Gastroesophageal sphincter (tissue), 4 donors: Measurements from ENCODE around the gene C6orf120. TPM values are rescaled to one million over a fixed set of nuclear protein-coding genes. Genes with fewer than 3 reads are reported as not detected.

Experiments
- ATAC-seq: fragments of 150-250 bp; one replicate; pipeline ENCODE4 v1.9.1; 2016; ENCODE audit warnings: mild to moderate bottlenecking, moderate library complexity
- H3K27ac ChIP-seq, 4 donors: fragments of 200-600 bp; sonication (generic) in 3 of 4; 1 replicate in 3 of 4; 2 replicates in 1 of 4; pipeline ENCODE4 v1.5.1; 2016 to 2019
- H3K27me3 ChIP-seq: fragments of 200-600 bp; sonication (generic); one replicate; pipeline ENCODE4 v1.5.1; 2019
- H3K36me3 ChIP-seq, 2 donors: fragments of 200-600 bp; sonication (generic); one replicate each; pipeline ENCODE4 v1.5.1; 2019; ENCODE audit warnings: control low read depth in 1 of 2
- H3K4me1 ChIP-seq, 3 donors: fragments of 200-600 bp; sonication (generic); 1 replicate in 2 of 3; 2 replicates in 1 of 3; pipeline ENCODE4 v1.5.1; 2016 to 2019; ENCODE audit warnings: control low read depth in 2 of 3
- H3K4me3 ChIP-seq, 2 donors: fragments of 200-600 bp; sonication (generic); one replicate each; pipeline ENCODE4 v1.5.1; 2019; ENCODE audit warnings: mild to moderate bottlenecking in 1 of 2, moderate library complexity in 1 of 2
- H3K9me3 ChIP-seq, 3 donors: fragments of 200-600 bp; sonication (generic); one replicate each; pipeline ENCODE4 v1.5.1; 2017 to 2019; ENCODE audit warnings: control low read depth in 2 of 3
- EP300 ChIP-seq: sonication (generic); formaldehyde crosslinking; IDR thresholded peaks from one replicate; pipeline ENCODE4 v1.6.1; 2017; ENCODE audit warnings: antibody characterized with exemption, mild to moderate bottlenecking
- POLR2A ChIP-seq, 2 donors: fragments of 450-650 bp; IDR thresholded peaks; one replicate each; pipeline ENCODE4 v1.6.1; 2017; ENCODE audit warnings: antibody characterized with exemption in 2 of 2, mild to moderate bottlenecking in 2 of 2, moderate library complexity in 1 of 2
- POLR2AphosphoS5 ChIP-seq: sonication (generic); formaldehyde crosslinking; IDR thresholded peaks from one replicate; pipeline ENCODE4 v1.6.1; 2017; ENCODE audit warnings: antibody characterized with exemption
- WGBS, 2 donors: methylation state at CpG; one replicate each; pipeline ENCODE4 v1.1.5; 2018; ENCODE audit warnings: low coverage in 1 of 2; 5-methylcytosine and 5-hydroxymethylcytosine counted together
- total RNA-seq, 4 donors: library from RNA; depleted of rRNA; stranded (reverse); fragments of >200 nt; gene quantifications; one replicate each; pipeline ENCODE4 v1.1.0, GENCODE V29; 2016
- TF ChIP-seq, protein P1 (sequence below), 4 experiments: fragments of 200-600 bp in 2 of 4; fragments of 450-650 bp in 2 of 4; sonication (generic) in 1 of 4; IDR thresholded peaks; one replicate each; pipeline ENCODE4 v1.5.1; 2017 to 2019; ENCODE audit warnings: antibody characterized with exemption in 4 of 4, mild to moderate bottlenecking in 2 of 4, moderate library complexity in 2 of 4

C6orf120 gene
- total RNA-seq, 4 donors from 2014 or later = 31.9 to 38.8 (median 35.4) TPM

DNA sequence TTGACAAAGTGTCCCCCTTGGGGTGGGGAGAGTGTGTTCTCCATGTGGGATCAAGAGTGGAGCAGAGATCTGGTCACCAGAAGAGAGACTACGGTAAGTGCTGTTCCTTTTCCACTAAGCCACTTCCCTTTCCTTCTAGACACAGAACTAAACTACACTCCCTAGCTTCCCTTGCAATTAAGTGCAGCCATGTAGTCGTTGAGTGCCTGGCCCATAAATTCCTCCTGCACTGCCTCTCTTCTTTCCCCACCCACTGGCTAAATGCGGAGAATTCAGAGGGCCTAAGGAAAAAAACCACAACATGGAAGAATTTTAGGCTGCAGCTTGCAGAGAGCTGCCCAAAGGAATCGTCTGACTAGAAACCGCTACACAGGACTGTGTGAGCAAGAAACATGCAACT is 1.6 kb upstream of the C6orf120 start:
- ATAC-seq = no peak

DNA sequence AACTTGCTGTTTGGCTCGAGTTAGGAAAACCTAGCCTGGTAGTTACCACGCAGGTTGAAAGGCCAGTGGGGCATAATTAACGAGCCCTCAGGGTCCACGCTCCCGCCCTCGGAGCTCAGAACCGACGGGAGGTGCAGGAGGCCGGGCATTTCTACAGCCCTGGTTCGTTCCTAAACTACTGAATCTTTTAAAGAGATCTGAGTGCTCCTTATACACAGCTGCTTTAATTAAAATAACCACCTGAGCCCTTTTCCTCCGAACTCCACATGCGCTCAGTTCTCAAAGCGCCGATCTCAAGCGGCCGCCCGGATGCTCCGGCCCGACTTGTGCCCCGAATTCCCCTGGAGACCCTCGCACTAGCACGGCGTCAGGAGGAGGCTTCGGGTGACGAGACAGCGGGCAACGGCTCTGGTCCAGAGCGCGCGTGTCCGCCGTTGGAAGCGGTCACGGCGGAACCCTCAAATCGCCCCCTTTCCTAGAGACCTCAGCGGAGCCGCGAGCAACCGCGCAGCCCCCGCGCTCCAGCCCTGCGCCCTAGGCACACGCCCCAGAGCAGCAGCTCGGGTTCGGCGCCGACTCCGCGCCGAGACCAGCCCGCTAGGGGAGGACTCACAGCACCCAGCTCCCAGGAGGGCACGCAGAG is 494 bp upstream of the C6orf120 start:
- peak; percentile 3 for ATAC-seq
- Histone ChIP-seq H3K36me3 (peaks cover 0 to 22% of the 10 kb centered on the region in 2 donors), H3K27me3 (no peaks in the 10 kb centered on the region), H3K4me1 (peaks cover 7 to 58% (median 20%) of the 10 kb centered on the region in 3 donors), H3K9me3 (no peaks in the 10 kb centered on the region), H3K27ac (peak overlapping the region; percentile 87 to 99 (median 97)), H3K4me3 (peak overlapping the region; percentile 80 to 85)
- TF ChIP-seq POLR2AphosphoS5 (no peak), EP300 (no peak), POLR2A (IDR thresholded peaks at IDR 0.05) (no peak)
- TF ChIP-seq, protein P1, sequence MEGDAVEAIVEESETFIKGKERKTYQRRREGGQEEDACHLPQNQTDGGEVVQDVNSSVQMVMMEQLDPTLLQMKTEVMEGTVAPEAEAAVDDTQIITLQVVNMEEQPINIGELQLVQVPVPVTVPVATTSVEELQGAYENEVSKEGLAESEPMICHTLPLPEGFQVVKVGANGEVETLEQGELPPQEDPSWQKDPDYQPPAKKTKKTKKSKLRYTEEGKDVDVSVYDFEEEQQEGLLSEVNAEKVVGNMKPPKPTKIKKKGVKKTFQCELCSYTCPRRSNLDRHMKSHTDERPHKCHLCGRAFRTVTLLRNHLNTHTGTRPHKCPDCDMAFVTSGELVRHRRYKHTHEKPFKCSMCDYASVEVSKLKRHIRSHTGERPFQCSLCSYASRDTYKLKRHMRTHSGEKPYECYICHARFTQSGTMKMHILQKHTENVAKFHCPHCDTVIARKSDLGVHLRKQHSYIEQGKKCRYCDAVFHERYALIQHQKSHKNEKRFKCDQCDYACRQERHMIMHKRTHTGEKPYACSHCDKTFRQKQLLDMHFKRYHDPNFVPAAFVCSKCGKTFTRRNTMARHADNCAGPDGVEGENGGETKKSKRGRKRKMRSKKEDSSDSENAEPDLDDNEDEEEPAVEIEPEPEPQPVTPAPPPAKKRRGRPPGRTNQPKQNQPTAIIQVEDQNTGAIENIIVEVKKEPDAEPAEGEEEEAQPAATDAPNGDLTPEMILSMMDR (IDR thresholded peaks at IDR 0.05) = no peak
- 0% methylated on average over 11 to 19 of the region's 54 CpGs for WGBS, 2 donors

More for the DNA sequence above, 1.6 kb upstream of the C6orf120 start:
- Histone ChIP-seq H3K9me3 (no peaks in the 10 kb centered on the region), H3K36me3 (peaks cover 0 to 16% of the 10 kb centered on the region in 2 donors), H3K4me1 (peaks cover 7 to 47% (median 20%) of the 10 kb centered on the region in 3 donors), H3K27me3 (no peaks in the 10 kb centered on the region), H3K4me3 (no peak overlapping the region), H3K27ac (no peak overlapping the region)
- 50 to 63% methylated on average over 2 to 3 of the region's 5 CpGs for WGBS, 2 donors
- no peak for TF ChIP-seq POLR2A (IDR thresholded peaks at IDR 0.05)
- no peak for TF ChIP-seq POLR2AphosphoS5
- no peak for TF ChIP-seq EP300
- TF ChIP-seq, protein P1 (IDR thresholded peaks at IDR 0.05) = no peak

DNA sequence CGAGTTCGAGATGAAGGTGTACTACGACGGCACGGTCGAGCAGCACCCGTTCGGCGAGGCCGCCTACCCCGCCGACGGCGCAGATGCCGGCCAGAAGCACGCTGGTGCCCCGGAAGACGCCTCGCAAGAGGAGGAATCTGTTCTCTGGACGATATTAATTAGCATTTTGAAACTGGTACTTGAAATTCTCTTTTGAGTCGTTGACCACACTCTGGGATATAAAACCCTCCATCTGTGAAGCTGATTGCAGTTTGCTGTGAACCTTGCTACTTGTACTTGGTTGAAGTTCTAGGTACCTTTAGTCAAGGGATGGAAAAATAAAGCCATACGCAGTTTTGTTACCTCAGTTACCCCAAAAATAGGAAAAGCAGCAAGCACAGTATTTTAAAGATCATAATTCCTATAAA is 917 bp downstream of the C6orf120 start:
- Histone ChIP-seq H3K9me3 (no peaks in the 10 kb centered on the region), H3K4me3 (peak overlapping the region; percentile 80 to 85), H3K4me1 (peaks cover 7 to 58% (median 20%) of the 10 kb centered on the region in 3 donors), H3K27me3 (no peaks in the 10 kb centered on the region), H3K36me3 (peaks cover 0 to 26% of the 10 kb centered on the region in 2 donors), H3K27ac (peak overlapping the region; percentile 87 to 99 (median 97))
- no peak for TF ChIP-seq POLR2AphosphoS5
- TF ChIP-seq POLR2A (IDR thresholded peaks at IDR 0.05) = no peak
- TF ChIP-seq EP300 = no peak
- TF ChIP-seq, protein P1 (IDR thresholded peaks at IDR 0.05) = no peak
- WGBS, 2 donors = 1 to 3% methylated on average over 6 to 19 of the region's 22 CpGs
- ATAC-seq = no peak

DNA sequence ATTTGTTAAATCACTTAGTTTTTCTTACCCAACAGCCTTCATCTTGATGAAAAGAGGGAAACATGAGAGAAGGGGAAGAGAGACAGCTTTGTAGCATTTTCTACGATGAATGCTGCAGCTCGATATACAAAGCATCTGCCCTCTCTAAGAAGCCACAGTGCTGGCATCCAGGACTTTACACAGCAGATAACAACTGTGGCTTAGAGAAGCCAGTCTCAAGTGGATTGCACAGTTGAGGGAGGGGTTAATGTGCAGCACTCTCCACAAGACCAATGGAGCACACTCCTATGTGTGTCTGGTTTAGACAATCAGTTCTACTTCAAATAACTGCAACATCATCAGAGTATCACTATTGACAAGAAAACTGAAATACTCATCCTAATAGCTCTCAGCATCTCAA is 5.8 kb downstream of the C6orf120 start:
- WGBS, 2 donors = 92 to 94% methylated on average over 2 of the region's 2 CpGs
- TF ChIP-seq POLR2A (IDR thresholded peaks at IDR 0.05) (no peak), EP300 (no peak), POLR2AphosphoS5 (no peak)
- TF ChIP-seq, protein P1 (IDR thresholded peaks at IDR 0.05) = no peak
- Histone ChIP-seq H3K27ac (no peak overlapping the region), H3K4me1 (peaks cover 7 to 37% (median 19%) of the 10 kb centered on the region in 3 donors), H3K9me3 (no peaks in the 10 kb centered on the region), H3K36me3 (peaks cover 0 to 76% of the 10 kb centered on the region in 2 donors), H3K4me3 (no peak overlapping the region), H3K27me3 (no peaks in the 10 kb centered on the region)
- ATAC-seq = no peak

DNA sequence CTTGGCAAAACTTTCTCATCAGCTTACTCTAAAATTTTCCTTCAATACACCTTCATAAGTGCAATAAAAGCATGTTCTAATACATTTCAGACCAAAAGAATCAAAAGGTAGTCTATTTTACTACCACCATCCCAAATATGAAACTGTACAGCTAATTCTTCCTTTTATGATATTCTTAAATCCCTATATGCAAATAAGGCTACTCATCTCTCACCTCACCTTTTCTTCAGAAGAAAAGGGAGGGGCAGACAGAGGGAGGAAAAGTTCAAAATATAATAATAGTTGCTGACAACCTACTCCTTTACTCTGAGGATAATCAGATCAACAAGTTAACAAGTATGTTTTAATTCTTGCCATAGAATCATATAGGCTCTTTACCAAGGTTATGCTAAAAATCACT is 7.4 kb downstream of the C6orf120 start:
- no peak for TF ChIP-seq EP300
- H3K4me3 ChIP-seq = no peak overlapping the region
- peaks cover 3 to 85% of the 10 kb centered on the region in 2 donors for H3K36me3 ChIP-seq
- H3K27me3 ChIP-seq = no peaks in the 10 kb centered on the region
- H3K4me1 ChIP-seq = peaks cover 6 to 22% (median 7%) of the 10 kb centered on the region in 3 donors
- no peak for ATAC-seq
- H3K27ac ChIP-seq = no peak overlapping the region
- H3K9me3 ChIP-seq = no peaks in the 10 kb centered on the region
